Calu3 (cell line): ENCODE results near the gene MCF2L2. TPM values are rescaled to one million over a fixed set of nuclear protein-coding genes. Genes with fewer than 3 reads are reported as not detected.

Experiments used
- BruUV-seq: library from RNA; stranded (reverse); fragments of 400-500 nt; replicated peaks from 2 replicates; lab custom pipeline; 2021; lab: Mats Ljungman, UMichigan
- CTCF ChIA-PET: fragments of 300-600 bp; sonication (Branson Sonifier 250); formaldehyde crosslinking; loops from one replicate; lab custom pipeline; 2022; ENCODE audit warnings: antibody characterized with exemption; lab: Charles Lee
- DNase-seq: peaks from one replicate; pipeline ENCODE4 v3.0.0; 2022
- H3K27ac Mint-ChIP-seq: one replicate; pipeline ENCODE4 v1.8.0; 2022; ENCODE audit warnings: mixed read lengths; ENCODE audit not compliant: unreplicated experiment
- H3K27me3 Mint-ChIP-seq: one replicate; pipeline ENCODE4 v1.8.0; 2022; ENCODE audit warnings: mixed read lengths; ENCODE audit not compliant: unreplicated experiment
- H3K36me3 Mint-ChIP-seq: one replicate; pipeline ENCODE4 v1.8.0; 2022; ENCODE audit warnings: mild to moderate bottlenecking, moderate library complexity, mixed read lengths; ENCODE audit not compliant: insufficient read depth, unreplicated experiment
- H3K4me1 Mint-ChIP-seq: one replicate; pipeline ENCODE4 v1.8.0; 2022; ENCODE audit warnings: mild to moderate bottlenecking, low read depth, mixed read lengths; ENCODE audit not compliant: unreplicated experiment
- H3K4me3 Mint-ChIP-seq: one replicate; pipeline ENCODE4 v1.8.0; 2022; ENCODE audit warnings: mild to moderate bottlenecking, low read depth, moderate library complexity, mixed read lengths; ENCODE audit not compliant: unreplicated experiment
- H3K9me3 Mint-ChIP-seq: one replicate; pipeline ENCODE4 v1.8.0; 2022; ENCODE audit warnings: low read depth, mixed read lengths; ENCODE audit not compliant: unreplicated experiment
- intact Hi-C: fragments of 100-400 bp; cut with micrococcal nuclease; formaldehyde crosslinking; loops from one replicate; pipeline ENCODE4 v1.10.0; 2022; ENCODE audit not compliant: unreplicated experiment
- total RNA-seq: library from RNA; stranded (reverse); gene quantifications from 2 replicates; pipeline ENCODE4 v1.2.3, GENCODE V29; 2022
- TF ChIP-seq, protein P1 (sequence below): fragments of 200-600 bp; IDR thresholded peaks from one replicate; pipeline ENCODE4 v1.8.0; 2022; ENCODE audit warnings: antibody characterized with exemption; ENCODE audit not compliant: unreplicated experiment

Gene MCF2L2
- total RNA-seq, 1 experiment from 2014 or later = 0.35 TPM

GRCh38 chr3:183410759-183411158 is 17.7 kb downstream of the MCF2L2 start:
- no peak overlapping the region for H3K4me3 Mint-ChIP-seq
- no peak for DNase-seq
- peaks cover 61% of the 10 kb centered on the region for H3K27me3 Mint-ChIP-seq
- no peaks in the 10 kb centered on the region for H3K9me3 Mint-ChIP-seq
- CTCF ChIA-PET = interaction anchor here (0.8 to 0.9 kb wide), 2 partner anchors 14 to 17 kb away, joined by 3 to 6 read pairs; no protein-coding TSS in a partner anchor
- H3K27ac Mint-ChIP-seq = no peak overlapping the region
- no TSS peak for BruUV-seq
- no peaks in the 10 kb centered on the region for H3K36me3 Mint-ChIP-seq
- intact Hi-C loops = no loop called here
- H3K4me1 Mint-ChIP-seq = no peaks in the 10 kb centered on the region
- TF ChIP-seq, protein P1, sequence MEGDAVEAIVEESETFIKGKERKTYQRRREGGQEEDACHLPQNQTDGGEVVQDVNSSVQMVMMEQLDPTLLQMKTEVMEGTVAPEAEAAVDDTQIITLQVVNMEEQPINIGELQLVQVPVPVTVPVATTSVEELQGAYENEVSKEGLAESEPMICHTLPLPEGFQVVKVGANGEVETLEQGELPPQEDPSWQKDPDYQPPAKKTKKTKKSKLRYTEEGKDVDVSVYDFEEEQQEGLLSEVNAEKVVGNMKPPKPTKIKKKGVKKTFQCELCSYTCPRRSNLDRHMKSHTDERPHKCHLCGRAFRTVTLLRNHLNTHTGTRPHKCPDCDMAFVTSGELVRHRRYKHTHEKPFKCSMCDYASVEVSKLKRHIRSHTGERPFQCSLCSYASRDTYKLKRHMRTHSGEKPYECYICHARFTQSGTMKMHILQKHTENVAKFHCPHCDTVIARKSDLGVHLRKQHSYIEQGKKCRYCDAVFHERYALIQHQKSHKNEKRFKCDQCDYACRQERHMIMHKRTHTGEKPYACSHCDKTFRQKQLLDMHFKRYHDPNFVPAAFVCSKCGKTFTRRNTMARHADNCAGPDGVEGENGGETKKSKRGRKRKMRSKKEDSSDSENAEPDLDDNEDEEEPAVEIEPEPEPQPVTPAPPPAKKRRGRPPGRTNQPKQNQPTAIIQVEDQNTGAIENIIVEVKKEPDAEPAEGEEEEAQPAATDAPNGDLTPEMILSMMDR = no peak

GRCh38 chr3:183410280-183410679 is 18.1 kb downstream of the MCF2L2 start:
- CTCF ChIA-PET = interaction anchor here (0.8 kb wide), 1 partner anchor 14 kb away, joined by 3 read pairs; no protein-coding TSS in a partner anchor

GRCh38 chr3:183409219-183409618 is 19.2 kb downstream of the MCF2L2 start:
- CTCF ChIA-PET = interaction anchor here (0.6 kb wide), 1 partner anchor 79 kb away, joined by 3 read pairs; no protein-coding TSS in a partner anchor
- H3K9me3 Mint-ChIP-seq = no peaks in the 10 kb centered on the region
- H3K4me3 Mint-ChIP-seq = no peak overlapping the region
- no peak overlapping the region for H3K27ac Mint-ChIP-seq
- TF ChIP-seq, protein P1 = no peak
- intact Hi-C loops = no loop called here
- DNase-seq = no peak
- H3K27me3 Mint-ChIP-seq = peaks cover 47% of the 10 kb centered on the region
- no TSS peak for BruUV-seq
- no peaks in the 10 kb centered on the region for H3K4me1 Mint-ChIP-seq
- H3K36me3 Mint-ChIP-seq = no peaks in the 10 kb centered on the region

More at GRCh38 chr3:183410280-183410679, 18.1 kb downstream of the MCF2L2 start:
- BruUV-seq = no TSS peak
- H3K36me3 Mint-ChIP-seq = no peaks in the 10 kb centered on the region
- H3K4me1 Mint-ChIP-seq = no peaks in the 10 kb centered on the region
- intact Hi-C loops = no loop called here
- H3K9me3 Mint-ChIP-seq = no peaks in the 10 kb centered on the region
- no peak overlapping the region for H3K4me3 Mint-ChIP-seq
- TF ChIP-seq, protein P1 = no peak
- no peak overlapping the region for H3K27ac Mint-ChIP-seq
- no peak for DNase-seq
- peaks cover 58% of the 10 kb centered on the region for H3K27me3 Mint-ChIP-seq

DNA sequence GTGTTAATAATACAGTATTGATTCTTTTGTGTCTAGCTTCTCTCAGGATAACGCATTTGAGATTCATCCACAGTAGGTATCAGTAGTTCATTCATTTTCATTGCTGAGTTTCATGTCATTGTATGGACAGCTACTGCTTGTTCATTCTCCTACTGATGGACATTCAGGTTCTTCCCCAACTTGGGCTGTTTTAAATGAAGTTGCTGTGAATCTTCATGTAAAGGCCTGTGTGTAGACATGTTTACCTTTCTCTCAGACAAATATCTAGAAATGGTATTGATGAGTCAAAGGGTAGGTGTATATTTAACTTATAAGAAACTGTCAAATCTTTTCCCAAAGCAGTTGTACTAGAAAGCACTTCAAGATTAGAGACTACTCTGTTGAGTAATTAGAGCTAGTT is 26.7 kb downstream of the MCF2L2 start:
- intact Hi-C loops = no loop called here
- no peak for DNase-seq
- no peaks in the 10 kb centered on the region for H3K36me3 Mint-ChIP-seq
- TF ChIP-seq, protein P1 = no peak
- no peaks in the 10 kb centered on the region for H3K4me1 Mint-ChIP-seq
- no TSS peak for BruUV-seq
- H3K27me3 Mint-ChIP-seq = peaks cover 30% of the 10 kb centered on the region
- no peak overlapping the region for H3K27ac Mint-ChIP-seq
- CTCF ChIA-PET = no interaction called here
- no peaks in the 10 kb centered on the region for H3K9me3 Mint-ChIP-seq
- H3K4me3 Mint-ChIP-seq = no peak overlapping the region
